Liver (tissue), 3 donors: ENCODE measurements around the gene ACCS.

ENCODE experiments used
- FOXA2 ChIP-seq: IDR thresholded peaks from 2 replicates; pipeline ENCODE4 v1.6.1; 2016; ENCODE audit warnings: antibody characterized with exemption
- GABPA ChIP-seq, 2 donors: IDR thresholded peaks in 1 of 2; conservative IDR thresholded peaks in 1 of 2; 2 replicates each; pipeline ENCODE4 v1.6.1; 2016; ENCODE audit warnings: antibody characterized with exemption in 2 of 2, mild to moderate bottlenecking in 1 of 2, moderate library complexity in 1 of 2
- HNF4A ChIP-seq, 2 donors: conservative IDR thresholded peaks; 2 replicates each; pipeline ENCODE4 v1.6.1; 2016; ENCODE audit warnings: antibody characterized with exemption in 2 of 2, mild to moderate bottlenecking in 2 of 2
- JUND ChIP-seq, 2 donors: IDR thresholded peaks; 2 replicates each; pipeline ENCODE4 v1.6.1; 2016; ENCODE audit warnings: antibody characterized with exemption in 2 of 2
- NR2F2 ChIP-seq: IDR thresholded peaks from 2 replicates; pipeline ENCODE4 v1.6.1; 2016; ENCODE audit warnings: antibody characterized with exemption
- RAD21 ChIP-seq, 2 donors: IDR thresholded peaks; 2 replicates each; pipeline ENCODE4 v1.6.1; 2016; ENCODE audit warnings: antibody characterized with exemption in 2 of 2, mild to moderate bottlenecking in 2 of 2
- RXRA ChIP-seq, 2 donors: IDR thresholded peaks; 2 replicates each; pipeline ENCODE4 v1.6.1; 2017 to 2018; ENCODE audit warnings: antibody characterized with exemption in 2 of 2, mild to moderate bottlenecking in 1 of 2
- SP1 ChIP-seq: IDR thresholded peaks from 2 replicates; pipeline ENCODE4 v1.6.1; 2018; ENCODE audit warnings: antibody characterized with exemption, mild to moderate bottlenecking
- YY1 ChIP-seq: IDR thresholded peaks from 2 replicates; pipeline ENCODE4 v1.6.1; 2016; ENCODE audit warnings: antibody characterized with exemption, mild to moderate bottlenecking
- TF ChIP-seq, protein P1 (sequence below): fragments of 150-350 bp; IDR thresholded peaks from 2 replicates; pipeline ENCODE4 v1.5.1; 2017; ENCODE audit warnings: improper control_type of control experiment, low read depth, low read length; ENCODE audit not compliant: missing input control
- TF ChIP-seq, protein P2 (sequence below): IDR thresholded peaks from 2 replicates; pipeline ENCODE4 v1.6.1; 2016; ENCODE audit warnings: antibody characterized with exemption, mild to moderate bottlenecking
- TF ChIP-seq, protein P3 (sequence below): IDR thresholded peaks from 2 replicates; pipeline ENCODE4 v1.6.1; 2016; ENCODE audit warnings: antibody characterized with exemption
- TF ChIP-seq, protein P4 (sequence below): IDR thresholded peaks from 2 replicates; pipeline ENCODE4 v1.6.1; 2016; ENCODE audit warnings: antibody characterized with exemption
- TF ChIP-seq, protein P5 (sequence below): IDR thresholded peaks from 2 replicates; pipeline ENCODE4 v1.6.1; 2016; ENCODE audit warnings: antibody characterized with exemption
- donor health status: healthy.
- donor health status: healthy.

DNA sequence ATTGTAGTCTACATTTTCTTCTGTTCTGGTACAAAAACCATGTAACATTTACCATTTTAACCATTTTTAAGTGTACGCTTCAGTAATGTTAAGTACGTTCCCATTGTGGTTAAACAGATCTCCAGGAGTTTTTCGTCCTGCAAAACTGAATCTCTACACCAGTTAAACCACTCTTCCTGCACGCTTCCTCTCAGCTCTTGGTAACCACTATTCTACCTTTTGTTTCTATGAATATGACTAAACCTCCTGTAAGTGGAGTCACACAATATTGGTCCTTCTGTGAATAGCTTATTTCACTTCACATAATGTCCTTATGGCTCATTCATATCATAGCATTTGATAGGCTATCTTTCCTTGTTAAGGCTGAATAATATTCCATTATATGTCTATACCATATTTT lies 22.3 kb downstream of the ACCS start:
- TF ChIP-seq, protein P1, sequence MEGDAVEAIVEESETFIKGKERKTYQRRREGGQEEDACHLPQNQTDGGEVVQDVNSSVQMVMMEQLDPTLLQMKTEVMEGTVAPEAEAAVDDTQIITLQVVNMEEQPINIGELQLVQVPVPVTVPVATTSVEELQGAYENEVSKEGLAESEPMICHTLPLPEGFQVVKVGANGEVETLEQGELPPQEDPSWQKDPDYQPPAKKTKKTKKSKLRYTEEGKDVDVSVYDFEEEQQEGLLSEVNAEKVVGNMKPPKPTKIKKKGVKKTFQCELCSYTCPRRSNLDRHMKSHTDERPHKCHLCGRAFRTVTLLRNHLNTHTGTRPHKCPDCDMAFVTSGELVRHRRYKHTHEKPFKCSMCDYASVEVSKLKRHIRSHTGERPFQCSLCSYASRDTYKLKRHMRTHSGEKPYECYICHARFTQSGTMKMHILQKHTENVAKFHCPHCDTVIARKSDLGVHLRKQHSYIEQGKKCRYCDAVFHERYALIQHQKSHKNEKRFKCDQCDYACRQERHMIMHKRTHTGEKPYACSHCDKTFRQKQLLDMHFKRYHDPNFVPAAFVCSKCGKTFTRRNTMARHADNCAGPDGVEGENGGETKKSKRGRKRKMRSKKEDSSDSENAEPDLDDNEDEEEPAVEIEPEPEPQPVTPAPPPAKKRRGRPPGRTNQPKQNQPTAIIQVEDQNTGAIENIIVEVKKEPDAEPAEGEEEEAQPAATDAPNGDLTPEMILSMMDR, result no peak
- TF ChIP-seq GABPA (IDR thresholded peaks at IDR 0.05 in 1 of 2, conservative IDR thresholded peaks at IDR 0.05 in 1 of 2) (no peak), NR2F2 (no peak), YY1 (no peak), RAD21 (IDR thresholded peaks at IDR 0.05) (no peak), JUND (IDR thresholded peaks at IDR 0.05) (no peak), RXRA (IDR thresholded peaks at IDR 0.05) (no peak), SP1 (no peak), HNF4A (conservative IDR thresholded peaks at IDR 0.05) (no peak), FOXA2 (no peak)
- TF ChIP-seq, protein P2, sequence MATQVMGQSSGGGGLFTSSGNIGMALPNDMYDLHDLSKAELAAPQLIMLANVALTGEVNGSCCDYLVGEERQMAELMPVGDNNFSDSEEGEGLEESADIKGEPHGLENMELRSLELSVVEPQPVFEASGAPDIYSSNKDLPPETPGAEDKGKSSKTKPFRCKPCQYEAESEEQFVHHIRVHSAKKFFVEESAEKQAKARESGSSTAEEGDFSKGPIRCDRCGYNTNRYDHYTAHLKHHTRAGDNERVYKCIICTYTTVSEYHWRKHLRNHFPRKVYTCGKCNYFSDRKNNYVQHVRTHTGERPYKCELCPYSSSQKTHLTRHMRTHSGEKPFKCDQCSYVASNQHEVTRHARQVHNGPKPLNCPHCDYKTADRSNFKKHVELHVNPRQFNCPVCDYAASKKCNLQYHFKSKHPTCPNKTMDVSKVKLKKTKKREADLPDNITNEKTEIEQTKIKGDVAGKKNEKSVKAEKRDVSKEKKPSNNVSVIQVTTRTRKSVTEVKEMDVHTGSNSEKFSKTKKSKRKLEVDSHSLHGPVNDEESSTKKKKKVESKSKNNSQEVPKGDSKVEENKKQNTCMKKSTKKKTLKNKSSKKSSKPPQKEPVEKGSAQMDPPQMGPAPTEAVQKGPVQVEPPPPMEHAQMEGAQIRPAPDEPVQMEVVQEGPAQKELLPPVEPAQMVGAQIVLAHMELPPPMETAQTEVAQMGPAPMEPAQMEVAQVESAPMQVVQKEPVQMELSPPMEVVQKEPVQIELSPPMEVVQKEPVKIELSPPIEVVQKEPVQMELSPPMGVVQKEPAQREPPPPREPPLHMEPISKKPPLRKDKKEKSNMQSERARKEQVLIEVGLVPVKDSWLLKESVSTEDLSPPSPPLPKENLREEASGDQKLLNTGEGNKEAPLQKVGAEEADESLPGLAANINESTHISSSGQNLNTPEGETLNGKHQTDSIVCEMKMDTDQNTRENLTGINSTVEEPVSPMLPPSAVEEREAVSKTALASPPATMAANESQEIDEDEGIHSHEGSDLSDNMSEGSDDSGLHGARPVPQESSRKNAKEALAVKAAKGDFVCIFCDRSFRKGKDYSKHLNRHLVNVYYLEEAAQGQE, result no peak
- TF ChIP-seq, protein P3, sequence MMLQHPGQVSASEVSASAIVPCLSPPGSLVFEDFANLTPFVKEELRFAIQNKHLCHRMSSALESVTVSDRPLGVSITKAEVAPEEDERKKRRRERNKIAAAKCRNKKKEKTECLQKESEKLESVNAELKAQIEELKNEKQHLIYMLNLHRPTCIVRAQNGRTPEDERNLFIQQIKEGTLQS, result no peak
- TF ChIP-seq, protein P4, sequence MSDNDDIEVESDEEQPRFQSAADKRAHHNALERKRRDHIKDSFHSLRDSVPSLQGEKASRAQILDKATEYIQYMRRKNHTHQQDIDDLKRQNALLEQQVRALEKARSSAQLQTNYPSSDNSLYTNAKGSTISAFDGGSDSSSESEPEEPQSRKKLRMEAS, result no peak
- TF ChIP-seq, protein P5, sequence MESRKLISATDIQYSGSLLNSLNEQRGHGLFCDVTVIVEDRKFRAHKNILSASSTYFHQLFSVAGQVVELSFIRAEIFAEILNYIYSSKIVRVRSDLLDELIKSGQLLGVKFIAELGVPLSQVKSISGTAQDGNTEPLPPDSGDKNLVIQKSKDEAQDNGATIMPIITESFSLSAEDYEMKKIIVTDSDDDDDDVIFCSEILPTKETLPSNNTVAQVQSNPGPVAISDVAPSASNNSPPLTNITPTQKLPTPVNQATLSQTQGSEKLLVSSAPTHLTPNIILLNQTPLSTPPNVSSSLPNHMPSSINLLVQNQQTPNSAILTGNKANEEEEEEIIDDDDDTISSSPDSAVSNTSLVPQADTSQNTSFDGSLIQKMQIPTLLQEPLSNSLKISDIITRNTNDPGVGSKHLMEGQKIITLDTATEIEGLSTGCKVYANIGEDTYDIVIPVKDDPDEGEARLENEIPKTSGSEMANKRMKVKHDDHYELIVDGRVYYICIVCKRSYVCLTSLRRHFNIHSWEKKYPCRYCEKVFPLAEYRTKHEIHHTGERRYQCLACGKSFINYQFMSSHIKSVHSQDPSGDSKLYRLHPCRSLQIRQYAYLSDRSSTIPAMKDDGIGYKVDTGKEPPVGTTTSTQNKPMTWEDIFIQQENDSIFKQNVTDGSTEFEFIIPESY, result no peak
